ENCODE measurements around the gene ZSCAN10. TPM values are rescaled to one million over a fixed set of nuclear protein-coding genes. Genes with fewer than 3 reads are reported as not detected.

The ZSCAN10 gene
- 0.07 TPM in 1 of 2 replicates, not detected in the other for total RNA-seq

GRCh38 chr16:3098459-3099394, at the start of gene ZSCAN10:
Gene ZSCAN10 (minus strand): TSS chr16:3099294. CDS start chr16:3092937, 6,357 bp downstream.
- Mint-ChIP-seq H3K27me3 (ENCODE audit: insufficient read depth) (no peaks in the 10 kb centered on the region), H3K36me3 (ENCODE audit: low read depth) (no peaks in the 10 kb centered on the region), H3K9me3 (no peaks in the 10 kb centered on the region), H3K4me1 (ENCODE audit: low read depth) (peaks cover 39% of the 10 kb centered on the region), H3K27ac (peak within 1 kb of the TSS; percentile 78), H3K4me3 (peak within 1 kb of the TSS; percentile 69)
- DNase-seq (ENCODE audit: low spot score): no peak
- intact Hi-C loops (cut with micrococcal nuclease): no loop called here

GRCh38 chr16:3148256-3149192, 49.4 kb upstream of the ZSCAN10 start:
- H3K9me3 Mint-ChIP-seq: no peaks in the 10 kb centered on the region
- no peaks in the 10 kb centered on the region for H3K36me3 Mint-ChIP-seq (ENCODE audit: low read depth)
- H3K4me3 Mint-ChIP-seq: peak overlapping the region; percentile 84
- peaks cover 10% of the 10 kb centered on the region for H3K27me3 Mint-ChIP-seq (ENCODE audit: insufficient read depth)
- intact Hi-C loops (cut with micrococcal nuclease): no loop called here
- no peak for DNase-seq (ENCODE audit: low spot score)
- H3K4me1 Mint-ChIP-seq (ENCODE audit: low read depth): peaks cover 25% of the 10 kb centered on the region
- peak overlapping the region; percentile 50 for H3K27ac Mint-ChIP-seq

GRCh38 chr16:3147757-3148104, 48.6 kb upstream of the ZSCAN10 start:
- H3K27ac Mint-ChIP-seq: no peak overlapping the region
- no peak for DNase-seq (ENCODE audit: low spot score)

GRCh38 chr16:3147046-3147756, 48.1 kb upstream of the ZSCAN10 start:
- Mint-ChIP-seq H3K4me1 (ENCODE audit: low read depth) (peaks cover 17% of the 10 kb centered on the region), H3K27ac (no peak overlapping the region), H3K9me3 (no peaks in the 10 kb centered on the region), H3K27me3 (ENCODE audit: insufficient read depth) (peaks cover 3% of the 10 kb centered on the region), H3K4me3 (no peak overlapping the region), H3K36me3 (ENCODE audit: low read depth) (peaks cover 5% of the 10 kb centered on the region)
- intact Hi-C loops (cut with micrococcal nuclease): no loop called here
- no peak for DNase-seq (ENCODE audit: low spot score)

More at GRCh38 chr16:3147757-3148104, 48.6 kb upstream of the ZSCAN10 start:
- H3K9me3 Mint-ChIP-seq: no peaks in the 10 kb centered on the region
- intact Hi-C loops (cut with micrococcal nuclease): no loop called here
- peaks cover 9% of the 10 kb centered on the region for H3K27me3 Mint-ChIP-seq (ENCODE audit: insufficient read depth)
- H3K4me3 Mint-ChIP-seq: no peak overlapping the region
- no peaks in the 10 kb centered on the region for H3K36me3 Mint-ChIP-seq (ENCODE audit: low read depth)
- peaks cover 22% of the 10 kb centered on the region for H3K4me1 Mint-ChIP-seq (ENCODE audit: low read depth)

- Mint-ChIP-seq H3K4me3 (no peak overlapping the region), H3K27ac (no peak overlapping the region), H3K4me1 (ENCODE audit: low read depth) (peaks cover 8% of the 10 kb centered on the region), H3K9me3 (no peaks in the 10 kb centered on the region), H3K36me3 (ENCODE audit: low read depth) (peaks cover 6% of the 10 kb centered on the region), H3K27me3 (ENCODE audit: insufficient read depth) (peaks cover 3% of the 10 kb centered on the region)
- DNase-seq (ENCODE audit: low spot score): no peak
- intact Hi-C loops (cut with micrococcal nuclease): no loop called here
Observed at GRCh38 chr16:3145660-3146059, 46.6 kb upstream of the ZSCAN10 start.

GRCh38 chr16:3145151-3145550, 46.1 kb upstream of the ZSCAN10 start:
- intact Hi-C loops (cut with micrococcal nuclease): no loop called here
- H3K27me3 Mint-ChIP-seq (ENCODE audit: insufficient read depth): peaks cover 3% of the 10 kb centered on the region
- no peaks in the 10 kb centered on the region for H3K9me3 Mint-ChIP-seq
- H3K36me3 Mint-ChIP-seq (ENCODE audit: low read depth): peaks cover 6% of the 10 kb centered on the region
- H3K4me1 Mint-ChIP-seq (ENCODE audit: low read depth): peaks cover 4% of the 10 kb centered on the region
- no peak for DNase-seq (ENCODE audit: low spot score)
- no peak overlapping the region for H3K27ac Mint-ChIP-seq
- no peak overlapping the region for H3K4me3 Mint-ChIP-seq

- H3K27ac Mint-ChIP-seq: no peak overlapping the region
- H3K36me3 Mint-ChIP-seq (ENCODE audit: low read depth): peaks cover 6% of the 10 kb centered on the region
- intact Hi-C loops (cut with micrococcal nuclease): no loop called here
- no peaks in the 10 kb centered on the region for H3K9me3 Mint-ChIP-seq
- H3K4me3 Mint-ChIP-seq: no peak overlapping the region
- H3K27me3 Mint-ChIP-seq (ENCODE audit: insufficient read depth): peaks cover 3% of the 10 kb centered on the region
- DNase-seq (ENCODE audit: low spot score): no peak
- no peaks in the 10 kb centered on the region for H3K4me1 Mint-ChIP-seq (ENCODE audit: low read depth)
Observed at GRCh38 chr16:3144321-3144983, 45.4 kb upstream of the ZSCAN10 start.

- H3K4me3 Mint-ChIP-seq: no peak overlapping the region
Observed at GRCh38 chr16:3143598-3144320, 44.7 kb upstream of the ZSCAN10 start.

GRCh38 chr16:3143189-3143588, 44.1 kb upstream of the ZSCAN10 start:
- no peaks in the 10 kb centered on the region for H3K4me1 Mint-ChIP-seq (ENCODE audit: low read depth)
- peaks cover 8% of the 10 kb centered on the region for H3K36me3 Mint-ChIP-seq (ENCODE audit: low read depth)

More at GRCh38 chr16:3143598-3144320, 44.7 kb upstream of the ZSCAN10 start:
- Mint-ChIP-seq H3K4me1 (ENCODE audit: low read depth) (no peaks in the 10 kb centered on the region), H3K27me3 (ENCODE audit: insufficient read depth) (peaks cover 3% of the 10 kb centered on the region), H3K9me3 (no peaks in the 10 kb centered on the region), H3K27ac (no peak overlapping the region), H3K36me3 (ENCODE audit: low read depth) (peaks cover 8% of the 10 kb centered on the region)
- intact Hi-C loops (cut with micrococcal nuclease): no loop called here
- DNase-seq (ENCODE audit: low spot score): no peak

GRCh38 chr16:3142770-3143169, 43.7 kb upstream of the ZSCAN10 start:
- Mint-ChIP-seq H3K27me3 (ENCODE audit: insufficient read depth) (peaks cover 3% of the 10 kb centered on the region), H3K9me3 (no peaks in the 10 kb centered on the region), H3K27ac (no peak overlapping the region), H3K4me3 (no peak overlapping the region), H3K36me3 (ENCODE audit: low read depth) (peaks cover 9% of the 10 kb centered on the region), H3K4me1 (ENCODE audit: low read depth) (no peaks in the 10 kb centered on the region)
- intact Hi-C loops (cut with micrococcal nuclease): no loop called here
- DNase-seq (ENCODE audit: low spot score): no peak

More at GRCh38 chr16:3143189-3143588, 44.1 kb upstream of the ZSCAN10 start:
- Mint-ChIP-seq H3K9me3 (no peaks in the 10 kb centered on the region), H3K27me3 (ENCODE audit: insufficient read depth) (peaks cover 3% of the 10 kb centered on the region), H3K4me3 (no peak overlapping the region), H3K27ac (no peak overlapping the region)
- no peak for DNase-seq (ENCODE audit: low spot score)
- intact Hi-C loops (cut with micrococcal nuclease): no loop called here

- DNase-seq (ENCODE audit: low spot score): no peak
- H3K27ac Mint-ChIP-seq: no peak overlapping the region
- no peak overlapping the region for H3K4me3 Mint-ChIP-seq
- H3K9me3 Mint-ChIP-seq: no peaks in the 10 kb centered on the region
- intact Hi-C loops (cut with micrococcal nuclease): no loop called here
- H3K36me3 Mint-ChIP-seq (ENCODE audit: low read depth): peaks cover 10% of the 10 kb centered on the region
- H3K27me3 Mint-ChIP-seq (ENCODE audit: insufficient read depth): peaks cover 3% of the 10 kb centered on the region
- no peaks in the 10 kb centered on the region for H3K4me1 Mint-ChIP-seq (ENCODE audit: low read depth)
Observed at GRCh38 chr16:3142327-3142726, 43.2 kb upstream of the ZSCAN10 start.

Data from activated T-helper 1 cell treated with anti-CD3 and anti-CD28 coated beads, Interleukin-12 subunit alpha, Interleukin-12 subunit beta, Interleukin-2, Interleukin-4 antibody, amounts not matched to agents 30 ng/mL and 10 ng/mL and 1 ng/mL, durations not matched to agents 14 hours and 24 hours and 36 hours (primary cell).